CD4-positive, alpha-beta T cell treated with Interleukin-15 for 4 hours (primary cell): Measurements from ENCODE around the gene KCND3.

Experiments
- DNase-seq: peaks from one replicate; pipeline ENCODE4 v3.0.0-alpha.2; 2020; ENCODE audit warnings: low spot score

KCND3 gene

GRCh38 chr1:111988743-111989453 lies 570 bp downstream of the KCND3 start:
- DNase-seq, result no peak

GRCh38 chr1:111988377-111988742 lies 1.1 kb downstream of the KCND3 start:
- no peak for DNase-seq

GRCh38 chr1:111987502-111987901 lies 2.0 kb downstream of the KCND3 start:
- no peak for DNase-seq

- DNase-seq, result no peak
Observed at GRCh38 chr1:111983500-111983899, 6.0 kb downstream of the KCND3 start.

GRCh38 chr1:111982428-111982827 lies 7.0 kb downstream of the KCND3 start:
- no peak for DNase-seq

- DNase-seq, result no peak
Observed at GRCh38 chr1:111981871-111982270, 7.6 kb downstream of the KCND3 start.

- DNase-seq, result no peak
Observed at GRCh38 chr1:111981090-111981489, 8.4 kb downstream of the KCND3 start.

GRCh38 chr1:111980686-111981085 lies 8.8 kb downstream of the KCND3 start:
- no peak for DNase-seq

GRCh38 chr1:111978695-111979094 lies 10.8 kb downstream of the KCND3 start:
- DNase-seq, result no peak

GRCh38 chr1:111977378-111977777 lies 12.1 kb downstream of the KCND3 start:
- DNase-seq, result no peak

- DNase-seq, result no peak
Observed at GRCh38 chr1:111976842-111977241, 12.6 kb downstream of the KCND3 start.

GRCh38 chr1:111976332-111976731 lies 13.1 kb downstream of the KCND3 start:
- no peak for DNase-seq

GRCh38 chr1:111973150-111973790 lies 16.2 kb downstream of the KCND3 start:
- no peak for DNase-seq

GRCh38 chr1:111971396-111971795 lies 18.1 kb downstream of the KCND3 start:
- no peak for DNase-seq

- no peak for DNase-seq
Observed at GRCh38 chr1:111968511-111968910, 21.0 kb downstream of the KCND3 start.

- DNase-seq, result no peak
Observed at GRCh38 chr1:111967886-111968285, 21.6 kb downstream of the KCND3 start.

- DNase-seq, result no peak
Observed at GRCh38 chr1:111967067-111967690, 22.3 kb downstream of the KCND3 start.

- no peak for DNase-seq
Observed at GRCh38 chr1:111965781-111966443, 23.6 kb downstream of the KCND3 start.

GRCh38 chr1:111963985-111964738 lies 25.3 kb downstream of the KCND3 start:
- DNase-seq, result no peak

GRCh38 chr1:111961773-111962565 lies 27.5 kb downstream of the KCND3 start:
- no peak for DNase-seq

- DNase-seq, result no peak
Observed at GRCh38 chr1:111961016-111961415, 28.5 kb downstream of the KCND3 start.
